A673 (cell line): ENCODE data around the gene TRIM59.

Experiments used
- CTCF ChIP-seq: fragments of 300-800, 200-600 bp; sonication (generic); conservative IDR thresholded peaks from 2 replicates; pipeline ENCODE4 v1.5.1; 2017; ENCODE audit warnings: low read depth, mild to moderate bottlenecking, antibody characterized with exemption, low read length, moderate library complexity, mixed read lengths
- EZH2 ChIP-seq: fragments of 200-600 bp; sonication (generic); IDR thresholded peaks from 2 replicates; pipeline ENCODE4 v1.6.1; 2017; ENCODE audit warnings: borderline replicate concordance, low read depth, mild to moderate bottlenecking, mixed read lengths, antibody characterized with exemption, low read length; ENCODE audit not compliant: poor library complexity, severe bottlenecking

GRCh38 chr3:160435095-160435494, 14.5 kb downstream of the TRIM59 start:
- TF ChIP-seq CTCF (no peak), EZH2 (no peak)
